K562 treated with DMSO at 1 percent for 4 hours (cell line): ENCODE data around the gene GADD45GIP1. TPM values are rescaled to one million over a fixed set of nuclear protein-coding genes. Genes with fewer than 3 reads are reported as not detected.

Experiments
- total RNA-seq: library from RNA; unstranded; fragments of 300-600 nt; gene quantifications from 2 replicates; pipeline ENCODE4 v1.2.3, GENCODE V29; 2022; ENCODE audit not compliant: insufficient read depth

Gene GADD45GIP1
- total RNA-seq: 32.9 and 34.3 TPM in 2 replicates

DNA sequence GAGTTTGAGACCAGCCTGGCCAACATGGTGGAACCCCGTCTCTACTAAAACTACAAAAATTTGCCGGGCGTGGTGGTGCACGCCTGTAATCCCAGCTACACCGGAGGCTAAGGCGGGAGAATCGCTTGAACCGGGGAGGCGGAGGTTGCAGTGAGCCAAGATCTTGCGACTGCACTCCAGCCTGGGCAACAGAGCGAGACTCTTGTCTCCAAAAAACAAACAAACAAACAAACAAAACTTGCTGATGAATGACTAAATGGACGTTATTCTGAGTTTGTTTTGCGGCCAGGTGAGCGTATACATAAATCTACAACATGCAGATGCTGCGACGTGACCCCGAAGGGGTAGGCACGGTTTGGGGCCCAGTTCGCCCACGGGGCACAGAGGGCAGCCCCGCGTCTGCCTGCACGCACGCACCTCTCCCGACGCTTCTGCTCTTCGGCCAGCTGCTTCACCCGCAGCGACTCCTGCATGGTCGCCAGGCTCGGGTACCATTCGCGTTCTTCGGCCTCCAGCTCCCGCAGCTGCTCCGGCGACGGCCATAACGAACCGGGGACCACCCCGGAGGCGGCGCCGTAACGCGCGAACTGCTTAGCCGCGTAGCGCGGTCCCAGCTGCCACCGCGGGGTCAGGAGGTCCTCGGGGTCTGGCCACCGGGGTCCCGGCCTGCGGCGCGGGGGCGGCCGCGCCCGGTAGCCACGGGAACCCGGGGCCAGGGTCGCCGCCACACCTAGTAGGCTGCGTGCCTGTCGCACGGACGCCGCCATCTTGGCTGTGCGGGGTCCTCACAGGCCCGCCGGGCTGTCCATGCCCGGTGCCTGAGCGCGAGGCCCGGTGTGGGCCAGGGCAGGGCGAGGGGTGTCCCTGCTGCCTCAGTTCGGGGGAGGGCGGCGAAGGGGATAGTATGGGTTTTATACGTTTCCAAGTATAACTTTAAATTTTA, at the start of gene GADD45GIP1:
Gene GADD45GIP1, minus strand, starts transcription at position 778 of the 943 bp plus-strand sequence. Its CDS starts 11 bp downstream, at position 767.

DNA sequence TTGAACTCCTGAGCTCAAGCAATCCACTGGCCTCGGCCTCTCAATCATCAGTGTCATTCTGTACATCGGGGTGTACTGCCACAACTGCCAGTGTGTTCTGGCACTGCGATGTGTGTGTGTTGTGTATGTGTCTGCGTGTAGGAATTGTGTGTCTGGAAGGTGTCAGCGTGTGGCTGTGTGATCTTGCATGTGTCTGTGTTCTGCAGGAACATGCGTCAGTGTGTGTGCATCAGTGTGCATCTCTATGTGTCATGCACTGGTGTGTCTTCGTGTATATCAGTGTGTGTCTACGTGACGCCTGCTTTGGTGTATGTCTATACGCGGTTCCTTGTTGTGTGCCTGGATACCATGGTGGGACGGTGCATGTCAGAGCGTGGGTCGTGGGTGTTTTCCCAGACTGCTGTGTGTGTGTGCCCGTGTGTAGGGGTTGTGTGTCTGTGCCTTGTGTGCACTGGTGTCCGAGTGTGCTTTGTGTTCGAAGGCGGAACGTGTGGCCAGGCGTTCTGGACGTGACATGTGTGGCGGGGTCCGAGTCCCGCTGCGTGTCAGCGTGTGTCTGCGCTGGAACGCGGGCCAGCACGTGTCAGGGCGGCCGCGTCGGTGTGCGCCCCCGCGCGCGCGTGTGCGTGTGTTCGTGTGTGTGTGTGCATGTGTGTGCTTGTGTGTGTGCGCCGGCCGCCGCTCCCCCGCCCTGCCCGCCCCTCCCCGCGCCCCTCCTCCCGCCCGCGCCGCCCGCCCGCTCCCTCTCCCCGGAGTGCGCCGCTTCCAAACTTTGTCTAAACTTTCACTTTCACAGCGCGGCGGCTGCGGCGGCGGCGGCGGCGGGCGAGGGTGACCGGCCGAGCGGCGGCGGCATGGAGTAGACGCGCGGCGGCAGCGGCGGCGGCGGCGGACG, 37.9 kb upstream of the GADD45GIP1 start, which contains the start of gene NFIX:
Gene NFIX, plus strand, starts transcription at position 775 of the 895 bp plus-strand sequence. CDS start 363 bp downstream, outside the sequence.

DNA sequence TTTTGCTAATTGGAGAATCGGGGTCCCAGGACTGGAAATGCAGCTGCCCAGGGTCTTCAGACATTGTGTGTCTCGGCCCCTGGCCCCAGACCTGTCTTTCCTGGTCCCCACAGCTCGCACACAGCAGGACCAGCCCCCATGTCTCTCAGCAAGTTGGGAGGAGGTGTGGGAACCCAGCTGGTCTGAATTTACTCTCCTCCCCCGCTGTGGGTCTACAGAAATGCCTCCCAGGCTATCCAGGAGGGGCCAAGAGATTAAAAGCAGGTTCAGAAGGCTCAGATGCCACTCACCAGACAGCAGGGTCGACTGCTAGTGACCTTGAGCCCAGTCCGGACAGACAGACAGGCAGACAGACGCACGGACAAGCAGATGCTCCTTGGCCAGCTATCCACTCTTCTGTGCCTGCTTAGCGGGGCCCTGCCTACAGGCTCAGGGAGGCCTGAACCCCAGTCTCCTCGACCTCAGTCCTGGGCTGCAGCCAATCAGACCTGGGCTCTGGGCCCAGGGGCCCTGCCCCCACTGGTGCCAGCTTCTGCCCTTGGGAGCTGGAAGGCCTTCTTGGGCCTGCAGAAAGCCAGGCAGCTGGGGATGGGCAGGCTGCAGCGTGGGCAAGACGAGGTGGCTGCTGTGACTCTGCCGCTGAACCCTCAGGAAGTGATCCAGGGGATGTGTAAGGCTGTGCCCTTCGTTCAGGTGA, 12.4 kb upstream of the GADD45GIP1 start, which contains the start of gene DAND5:
Gene DAND5, plus strand, starts transcription at position 285 of the 697 bp plus-strand sequence. Its CDS starts 85 bp downstream, at position 370.

GRCh38 chr19:12945479-12946091, 11.4 kb downstream of the GADD45GIP1 start, which contains the start of gene RAD23A:
TSS of gene RAD23A (plus strand) at chr19:12945862. CDS start at chr19:12945949, 87 bp downstream.

GRCh38 chr19:12937927-12938778, 18.9 kb downstream of the GADD45GIP1 start, which contains the start of gene CALR:
TSS of gene CALR (plus strand) at chr19:12938609. CDS start at chr19:12938680, 71 bp downstream.

GRCh38 chr19:12933287-12934072, 23.5 kb downstream of the GADD45GIP1 start, which contains the start of gene FARSA:
TSS of gene FARSA (minus strand) at chr19:12933711. CDS start at chr19:12933696, 15 bp downstream.

Other genes with a start within 250 kb of the GADD45GIP1 start
- 24.6 and 26.8 TPM in 2 replicates for gene TNPO2, start 233.3 kb downstream of the GADD45GIP1 start, total RNA-seq
- 429 and 468 TPM in 2 replicates for gene TRIR, start 222.5 kb downstream of the GADD45GIP1 start, total RNA-seq
- 93.8 and 110 TPM in 2 replicates for gene GET3, start 219.7 kb downstream of the GADD45GIP1 start, total RNA-seq
- not detected in 2 replicates for gene BEST2, start 205.4 kb downstream of the GADD45GIP1 start, total RNA-seq
- 14.4 and 15.7 TPM in 2 replicates for gene HOOK2, start 181.7 kb downstream of the GADD45GIP1 start, total RNA-seq
- 74.2 and 74.3 TPM in 2 replicates for gene JUNB, start 165.7 kb downstream of the GADD45GIP1 start, total RNA-seq
- gene PRDX2, start 155.4 kb downstream of the GADD45GIP1 start, total RNA-seq: 371 and 398 TPM in 2 replicates
- gene THSD8, start 155.2 kb downstream of the GADD45GIP1 start, total RNA-seq: 2.4 TPM in 1 of 2 replicates, not detected in the other
- 55.9 and 64.5 TPM in 2 replicates for gene RNASEH2A, start 150.6 kb downstream of the GADD45GIP1 start, total RNA-seq
- not detected in 2 replicates for gene RTBDN, start 122.6 kb downstream of the GADD45GIP1 start, total RNA-seq
- 5.8 and 8.0 TPM in 2 replicates for gene MAST1, start 118.7 kb downstream of the GADD45GIP1 start, total RNA-seq
- 145 and 148 TPM in 2 replicates for gene DNASE2, start 75.8 kb downstream of the GADD45GIP1 start, total RNA-seq
- gene KLF1, start 70.0 kb downstream of the GADD45GIP1 start, total RNA-seq: 30.8 and 50.0 TPM in 2 replicates
- 10.2 and 12.5 TPM in 2 replicates for gene GCDH, start 66.1 kb downstream of the GADD45GIP1 start, total RNA-seq
- 1.4 and 2.5 TPM in 2 replicates for gene SYCE2, start 37.9 kb downstream of the GADD45GIP1 start, total RNA-seq
- gene FARSA, start 23.5 kb downstream of the GADD45GIP1 start, total RNA-seq: 105 and 107 TPM in 2 replicates
- 624 and 631 TPM in 2 replicates for gene CALR, start 18.6 kb downstream of the GADD45GIP1 start, total RNA-seq
- gene RAD23A, start 11.4 kb downstream of the GADD45GIP1 start, total RNA-seq: 148 and 165 TPM in 2 replicates
- 0.71 TPM in 1 of 2 replicates, not detected in the other for gene DAND5, start 12.4 kb upstream of the GADD45GIP1 start, total RNA-seq
- gene NFIX, start 38.3 kb upstream of the GADD45GIP1 start, total RNA-seq: 7.7 and 11.9 TPM in 2 replicates
- gene LYL1, start 145.6 kb upstream of the GADD45GIP1 start, total RNA-seq: 206 and 223 TPM in 2 replicates
- 32.7 and 35.8 TPM in 2 replicates for gene TRMT1, start 159.5 kb upstream of the GADD45GIP1 start, total RNA-seq
- 26.6 and 46.2 TPM in 2 replicates for gene NACC1, start 161.0 kb upstream of the GADD45GIP1 start, total RNA-seq
- gene STX10, start 193.2 kb upstream of the GADD45GIP1 start, total RNA-seq: 111 and 121 TPM in 2 replicates
- gene IER2, start 193.2 kb upstream of the GADD45GIP1 start, total RNA-seq: 165 and 176 TPM in 2 replicates